HFF-Myc (cell line): ENCODE measurements around the gene VPS39.

Source experiments
- DNase-seq: peaks from one replicate; pipeline ENCODE4 v3.0.0-alpha.2; 2011; ENCODE audit warnings: low read depth; ENCODE audit errors: extremely low read depth
- H3K4me3 ChIP-seq: replicated peaks from 2 replicates; pipeline ENCODE4 v1.5.1; 2011; ENCODE audit warnings: low read depth, mild to moderate bottlenecking, control low read depth, low read length
- CTCF ChIP-seq: IDR thresholded peaks from 2 replicates; pipeline ENCODE4 v1.5.1; 2012; ENCODE audit warnings: mild to moderate bottlenecking, low read depth, low read length, control low read depth; ENCODE audit errors: missing control alignments

VPS39 gene

GRCh38 chr15:42123546-42123945, 84.6 kb downstream of the VPS39 start:
- no peak overlapping the region for H3K4me3 ChIP-seq
- DNase-seq, result no peak
- TF ChIP-seq CTCF, result no peak

DNA sequence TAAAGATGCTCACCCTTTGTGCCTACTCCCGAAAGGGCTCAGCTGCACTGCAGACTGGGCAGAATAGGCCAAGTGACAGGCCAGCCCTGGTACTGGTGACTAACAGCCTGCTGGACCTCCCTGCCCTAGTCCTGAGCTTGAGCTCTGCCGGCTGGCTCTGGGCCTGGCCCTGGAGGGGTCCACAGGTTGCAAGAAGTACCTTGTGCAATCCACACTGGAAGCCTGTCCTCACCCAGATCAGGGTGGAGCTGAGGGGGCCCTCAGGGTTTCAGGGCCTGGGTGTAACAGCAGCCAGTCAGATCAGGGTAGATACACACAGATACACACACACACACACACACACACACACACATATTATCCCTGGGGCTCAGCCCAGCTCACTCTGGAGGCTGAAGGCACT, 86.4 kb downstream of the VPS39 start:
- no peak for DNase-seq
- no peak overlapping the region for H3K4me3 ChIP-seq
- no peak for TF ChIP-seq CTCF

DNA sequence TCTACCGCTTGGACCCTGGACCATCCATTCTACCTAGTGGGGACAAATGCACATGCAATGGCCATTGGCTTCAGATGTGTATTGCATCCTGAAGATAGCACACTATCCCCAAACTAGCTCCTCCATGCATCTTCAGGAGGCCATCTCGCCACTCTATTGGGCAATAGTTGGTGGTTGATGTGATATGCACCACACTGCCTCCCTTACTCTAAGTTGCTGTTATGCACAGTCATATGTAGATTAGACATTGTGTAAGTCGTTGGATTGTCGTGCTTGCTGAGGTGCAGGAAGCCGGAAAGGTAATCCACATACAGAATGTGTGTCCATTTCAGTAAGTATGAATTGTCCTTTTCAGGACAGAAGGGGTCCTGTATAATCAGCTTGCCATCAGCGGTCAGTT, 87.1 kb downstream of the VPS39 start:
- H3K4me3 ChIP-seq, result no peak overlapping the region
- no peak for TF ChIP-seq CTCF
- DNase-seq, result no peak

DNA sequence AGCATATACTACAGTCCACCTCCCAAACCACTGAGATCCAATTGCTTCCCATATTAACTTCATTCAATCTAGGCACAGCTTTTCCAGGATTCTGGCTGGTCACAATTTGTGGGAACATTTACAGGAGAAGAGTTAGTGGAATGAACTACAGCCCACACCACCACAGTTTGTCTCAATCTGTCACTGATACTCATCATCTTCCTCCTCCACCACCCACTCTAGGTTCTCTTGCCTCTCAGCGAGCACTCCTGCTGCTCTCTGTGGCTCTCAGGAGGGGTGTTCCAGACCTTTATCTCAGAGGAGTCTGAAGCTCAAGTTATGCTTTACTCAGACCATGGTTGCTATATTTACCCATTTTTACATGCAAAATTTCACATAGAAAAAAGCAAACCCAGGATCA, 87.8 kb downstream of the VPS39 start:
- H3K4me3 ChIP-seq, result no peak overlapping the region
- DNase-seq, result no peak
- TF ChIP-seq CTCF, result no peak

DNA sequence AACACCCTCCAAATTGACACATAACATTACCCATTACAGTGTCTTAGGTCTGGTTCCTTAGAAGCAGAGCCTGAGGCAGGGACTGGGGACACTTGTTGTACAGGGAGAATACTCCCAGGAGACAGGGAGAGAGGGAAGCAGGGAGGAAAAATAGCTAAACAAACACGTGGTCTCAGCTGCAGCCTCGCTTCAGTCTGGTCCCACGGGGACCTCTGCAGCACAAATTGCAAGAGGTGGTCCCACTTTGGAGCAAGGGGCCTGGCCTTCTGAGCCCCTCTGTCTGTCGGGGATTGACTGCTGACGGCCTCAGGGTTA, 88.7 kb downstream of the VPS39 start:
- no peak for TF ChIP-seq CTCF
- no peak for DNase-seq
- H3K4me3 ChIP-seq, result no peak overlapping the region

DNA sequence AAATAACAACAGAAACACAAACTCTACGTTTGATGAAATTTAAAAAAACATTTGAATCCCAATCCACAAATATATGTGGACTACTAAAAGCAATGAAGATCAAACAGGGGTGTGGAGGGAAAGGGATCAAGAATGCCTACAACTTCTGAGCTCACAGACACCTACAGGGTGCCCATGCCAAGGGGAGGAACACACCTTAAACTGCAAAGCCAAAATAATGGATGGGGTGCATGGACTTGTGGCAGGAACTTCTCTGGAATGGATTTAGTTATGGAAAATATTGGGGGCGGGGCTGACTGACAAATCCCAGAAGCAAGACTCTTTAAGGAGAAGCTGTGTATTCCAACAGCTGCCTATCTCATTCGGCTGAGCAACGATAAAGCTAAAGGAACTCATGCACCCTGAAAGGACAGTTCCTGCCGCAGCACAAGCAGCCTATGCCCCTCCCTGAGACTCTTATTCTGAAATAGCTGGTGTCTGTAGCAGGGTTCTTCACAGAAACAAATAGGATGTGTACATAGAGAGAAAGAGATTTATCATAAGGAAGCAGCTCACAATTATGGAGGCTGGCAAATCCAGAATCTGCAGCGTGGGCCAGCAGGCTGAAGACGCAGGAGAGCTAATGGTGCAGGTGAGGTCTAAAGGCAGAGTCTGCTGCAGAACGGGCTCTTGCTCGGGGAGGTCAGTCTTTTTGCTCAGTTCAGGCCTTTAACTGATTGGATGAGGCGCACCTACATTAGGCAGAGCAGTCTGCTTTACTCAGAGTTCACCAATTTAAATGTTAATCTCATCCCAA, 89.3 kb downstream of the VPS39 start:
- no peak for TF ChIP-seq CTCF
- no peak for DNase-seq
- no peak overlapping the region for H3K4me3 ChIP-seq

GRCh38 chr15:42111924-42112323, 96.2 kb downstream of the VPS39 start:
- TF ChIP-seq CTCF, result no peak
- no peak overlapping the region for H3K4me3 ChIP-seq
- no peak for DNase-seq
